Measurements from ENCODE around the gene CD300A. TPM values are rescaled to one million over a fixed set of nuclear protein-coding genes. Genes with fewer than 3 reads are reported as not detected.
"Not testable (repeated sequence)": the region's sequence is repeated elsewhere in the genome, so short reads cannot be mapped to it uniquely, and the experiment has no call there.

CD300A gene
- polyA plus RNA-seq, 2 donors, result 1.3 to 1.6 TPM

DNA sequence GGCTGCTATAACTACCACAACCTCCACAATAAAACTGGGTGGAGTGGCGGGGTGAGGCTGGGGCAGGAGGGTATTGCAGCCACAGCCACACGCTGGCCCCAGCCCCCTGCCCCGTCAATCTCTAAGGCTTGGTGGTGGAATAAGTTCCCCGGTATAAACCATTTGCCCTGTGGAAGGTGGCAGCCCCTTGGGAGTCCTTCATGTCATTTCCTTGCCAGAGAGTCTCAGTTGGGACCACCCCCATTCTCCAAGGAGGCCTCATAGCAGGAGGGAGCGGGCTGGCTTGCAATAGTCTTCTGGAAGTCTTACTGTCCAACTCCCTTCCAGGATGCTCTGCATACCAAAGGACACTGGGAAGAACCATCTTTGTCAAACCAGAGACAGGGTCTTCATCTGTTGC is 19.4 kb downstream of the CD300A start:
- H3K4me3 ChIP-seq (ENCODE audit: low read depth in 1 of 2, low read length in 2 of 2), result no peak overlapping the region
- H3K27me3 ChIP-seq (ENCODE audit: control insufficient read depth in 1 of 2, insufficient read depth in 2 of 2, low read length in 2 of 2), result no peaks in the 10 kb centered on the region
- no peaks in the 10 kb centered on the region for H3K4me1 ChIP-seq (ENCODE audit: control insufficient read depth in 2 of 2, insufficient read depth in 2 of 2, low read length in 1 of 2)
- no peaks in the 10 kb centered on the region for H3K36me3 ChIP-seq (ENCODE audit: control insufficient read depth in 2 of 2, insufficient read depth in 2 of 2, low read length in 1 of 2)
- H3K27ac ChIP-seq (ENCODE audit: low read depth in 2 of 2, low read length in 1 of 2), result no peak overlapping the region
- 82 to 86% methylated on average over 5 of the region's 5 CpGs for WGBS, 2 donors
- no peaks in the 10 kb centered on the region for H3K9me3 ChIP-seq (ENCODE audit: control insufficient read depth in 2 of 2, insufficient read depth in 1 of 2, low read depth in 1 of 2, low read length in 1 of 2)

DNA sequence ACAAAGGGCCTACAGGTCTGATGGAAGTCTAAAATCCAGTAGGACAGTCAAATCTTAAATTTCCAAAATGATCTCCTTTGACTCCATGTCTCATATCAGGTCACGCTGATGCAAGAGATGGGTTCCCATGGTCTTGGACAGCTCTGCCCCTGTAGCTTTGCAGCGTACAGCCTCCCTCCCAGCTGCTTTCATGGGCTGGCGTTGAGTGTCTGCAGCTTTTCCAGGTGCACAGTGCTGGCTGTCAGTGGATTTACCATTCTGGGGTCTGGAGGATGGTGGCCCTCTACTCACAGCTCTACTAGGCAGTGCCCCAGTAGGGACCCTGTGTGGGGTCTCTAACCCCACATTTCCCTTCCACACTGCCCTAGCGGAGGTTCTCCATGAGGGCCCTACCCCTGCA is 21.8 kb downstream of the CD300A start:
- not testable (repeated sequence) for H3K36me3 ChIP-seq (ENCODE audit: control insufficient read depth in 2 of 2, insufficient read depth in 2 of 2, low read length in 1 of 2); H3K9me3 ChIP-seq (ENCODE audit: control insufficient read depth in 2 of 2, insufficient read depth in 1 of 2, low read depth in 1 of 2, low read length in 1 of 2); H3K27ac ChIP-seq (ENCODE audit: low read depth in 2 of 2, low read length in 1 of 2); H3K27me3 ChIP-seq (ENCODE audit: control insufficient read depth in 1 of 2, insufficient read depth in 2 of 2, low read length in 2 of 2); H3K4me1 ChIP-seq (ENCODE audit: control insufficient read depth in 2 of 2, insufficient read depth in 2 of 2, low read length in 1 of 2); H3K4me3 ChIP-seq (ENCODE audit: low read depth in 1 of 2, low read length in 2 of 2)
- 92 to 93% methylated on average over 4 of the region's 4 CpGs for WGBS, 2 donors

DNA sequence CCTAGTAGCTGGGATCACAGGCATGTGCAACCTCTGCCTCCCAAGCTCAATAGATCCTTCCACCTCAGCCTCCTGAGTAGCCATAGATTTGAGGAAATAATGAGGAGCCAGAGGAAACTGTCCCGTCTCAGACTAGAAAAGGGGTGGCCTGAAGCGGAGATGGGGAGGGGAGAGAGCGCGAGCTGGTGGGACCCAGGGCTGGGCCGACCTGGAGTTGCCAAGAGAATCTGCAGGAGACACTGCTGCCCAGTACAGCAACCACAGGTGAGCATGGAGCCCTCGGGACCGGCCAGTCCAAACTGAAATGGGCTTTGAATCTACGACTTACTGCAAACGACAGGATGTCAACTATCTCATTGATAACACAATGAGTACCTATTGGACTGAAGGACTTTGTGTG is 24.3 kb downstream of the CD300A start:
- H3K27me3 ChIP-seq (ENCODE audit: control insufficient read depth in 1 of 2, insufficient read depth in 2 of 2, low read length in 2 of 2), result no peaks in the 10 kb centered on the region
- no peaks in the 10 kb centered on the region for H3K4me1 ChIP-seq (ENCODE audit: control insufficient read depth in 2 of 2, insufficient read depth in 2 of 2, low read length in 1 of 2)
- WGBS, 2 donors, result 81 to 85% methylated on average over 9 of the region's 9 CpGs
- no peak overlapping the region for H3K27ac ChIP-seq (ENCODE audit: low read depth in 2 of 2, low read length in 1 of 2)
- no peak overlapping the region for H3K4me3 ChIP-seq (ENCODE audit: low read depth in 1 of 2, low read length in 2 of 2)
- no peaks in the 10 kb centered on the region for H3K36me3 ChIP-seq (ENCODE audit: control insufficient read depth in 2 of 2, insufficient read depth in 2 of 2, low read length in 1 of 2)
- no peaks in the 10 kb centered on the region for H3K9me3 ChIP-seq (ENCODE audit: control insufficient read depth in 2 of 2, insufficient read depth in 1 of 2, low read depth in 1 of 2, low read length in 1 of 2)

DNA sequence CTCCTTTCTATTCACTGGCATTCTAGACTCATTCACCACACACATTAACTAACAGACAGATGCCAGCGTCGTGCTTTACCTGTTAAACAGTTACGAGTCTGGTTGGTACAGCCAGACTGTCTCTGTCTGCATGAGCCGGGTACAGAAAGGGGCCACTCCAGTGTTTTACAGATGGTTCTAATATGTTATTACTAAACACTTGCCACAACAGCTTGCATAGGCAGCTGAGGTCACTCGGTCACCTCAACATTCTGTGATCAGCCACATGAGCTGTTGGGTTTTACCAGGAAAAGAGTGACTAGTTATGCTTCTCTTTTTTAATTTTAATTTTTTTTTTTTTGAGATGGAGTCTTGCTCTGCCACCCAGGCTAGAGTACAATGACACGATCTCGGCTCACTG is 25.2 kb downstream of the CD300A start:
- no peak overlapping the region for H3K4me3 ChIP-seq (ENCODE audit: low read depth in 1 of 2, low read length in 2 of 2)
- 81 to 83% methylated on average over 7 of the region's 7 CpGs for WGBS, 2 donors
- no peaks in the 10 kb centered on the region for H3K4me1 ChIP-seq (ENCODE audit: control insufficient read depth in 2 of 2, insufficient read depth in 2 of 2, low read length in 1 of 2)
- H3K27me3 ChIP-seq (ENCODE audit: control insufficient read depth in 1 of 2, insufficient read depth in 2 of 2, low read length in 2 of 2), result no peaks in the 10 kb centered on the region
- H3K9me3 ChIP-seq (ENCODE audit: control insufficient read depth in 2 of 2, insufficient read depth in 1 of 2, low read depth in 1 of 2, low read length in 1 of 2), result no peaks in the 10 kb centered on the region
- H3K27ac ChIP-seq (ENCODE audit: low read depth in 2 of 2, low read length in 1 of 2), result no peak overlapping the region
- H3K36me3 ChIP-seq (ENCODE audit: control insufficient read depth in 2 of 2, insufficient read depth in 2 of 2, low read length in 1 of 2), result no peaks in the 10 kb centered on the region

DNA sequence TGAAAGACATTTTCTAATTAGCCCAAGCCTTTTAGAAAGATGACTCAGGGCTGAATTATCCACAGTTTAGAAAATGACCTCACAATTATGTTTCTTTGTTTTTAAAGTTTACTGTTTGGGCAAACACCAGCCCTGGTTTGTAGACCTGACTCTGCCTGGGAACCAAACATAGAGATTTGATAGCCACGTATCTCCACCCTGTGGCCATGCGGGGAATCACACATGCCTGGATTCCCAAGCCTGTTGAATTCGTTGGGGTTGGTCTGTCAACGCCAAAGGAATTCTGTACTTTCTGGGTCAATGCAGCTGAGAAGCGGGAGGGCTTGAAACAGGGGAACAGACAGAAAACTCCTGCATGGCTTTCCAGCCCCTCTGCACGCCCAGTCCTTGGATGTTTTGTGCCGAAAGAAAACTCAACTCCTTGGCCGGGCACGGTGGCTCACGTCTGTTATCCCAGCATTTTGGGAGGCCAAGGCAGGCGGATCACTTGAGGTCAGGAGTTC is 26.9 kb downstream of the CD300A start:
- Histone ChIP-seq H3K9me3 (ENCODE audit: control insufficient read depth in 2 of 2, insufficient read depth in 1 of 2, low read depth in 1 of 2, low read length in 1 of 2) (no peaks in the 10 kb centered on the region), H3K36me3 (ENCODE audit: control insufficient read depth in 2 of 2, insufficient read depth in 2 of 2, low read length in 1 of 2) (no peaks in the 10 kb centered on the region), H3K4me3 (ENCODE audit: low read depth in 1 of 2, low read length in 2 of 2) (no peak overlapping the region), H3K27ac (ENCODE audit: low read depth in 2 of 2, low read length in 1 of 2) (no peak overlapping the region), H3K27me3 (ENCODE audit: control insufficient read depth in 1 of 2, insufficient read depth in 2 of 2, low read length in 2 of 2) (no peaks in the 10 kb centered on the region), H3K4me1 (ENCODE audit: control insufficient read depth in 2 of 2, insufficient read depth in 2 of 2, low read length in 1 of 2) (no peaks in the 10 kb centered on the region)
- 35 to 37% methylated on average over 11 of the region's 11 CpGs for WGBS, 2 donors

DNA sequence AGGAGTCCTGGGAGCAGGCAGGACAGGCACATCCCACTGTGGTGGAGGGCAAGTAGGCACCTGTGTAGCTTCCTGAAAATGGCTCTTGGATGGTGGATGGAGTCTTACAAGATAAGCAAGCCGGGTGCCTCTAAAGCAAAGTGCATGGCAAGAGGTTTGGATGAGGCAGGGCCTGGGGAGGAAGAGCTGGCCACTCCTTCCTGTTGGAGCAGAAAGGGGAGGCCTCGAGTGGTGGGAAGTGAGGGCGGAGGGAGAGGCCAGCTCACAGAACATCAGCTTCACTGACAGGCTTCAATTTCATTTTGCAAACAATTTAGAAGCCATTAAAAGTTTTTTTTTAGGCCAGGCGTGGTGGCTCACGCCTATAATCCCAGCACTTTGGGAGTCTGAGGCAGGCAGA is 31.0 kb downstream of the CD300A start:
- WGBS, 2 donors, result 64 to 67% methylated on average over 5 of the region's 5 CpGs
- no peak overlapping the region for H3K27ac ChIP-seq (ENCODE audit: low read depth in 2 of 2, low read length in 1 of 2)
- H3K36me3 ChIP-seq (ENCODE audit: control insufficient read depth in 2 of 2, insufficient read depth in 2 of 2, low read length in 1 of 2), result no peaks in the 10 kb centered on the region
- no peak overlapping the region for H3K4me3 ChIP-seq (ENCODE audit: low read depth in 1 of 2, low read length in 2 of 2)
- no peaks in the 10 kb centered on the region for H3K27me3 ChIP-seq (ENCODE audit: control insufficient read depth in 1 of 2, insufficient read depth in 2 of 2, low read length in 2 of 2)
- no peaks in the 10 kb centered on the region for H3K9me3 ChIP-seq (ENCODE audit: control insufficient read depth in 2 of 2, insufficient read depth in 1 of 2, low read depth in 1 of 2, low read length in 1 of 2)
- no peaks in the 10 kb centered on the region for H3K4me1 ChIP-seq (ENCODE audit: control insufficient read depth in 2 of 2, insufficient read depth in 2 of 2, low read length in 1 of 2)

DNA sequence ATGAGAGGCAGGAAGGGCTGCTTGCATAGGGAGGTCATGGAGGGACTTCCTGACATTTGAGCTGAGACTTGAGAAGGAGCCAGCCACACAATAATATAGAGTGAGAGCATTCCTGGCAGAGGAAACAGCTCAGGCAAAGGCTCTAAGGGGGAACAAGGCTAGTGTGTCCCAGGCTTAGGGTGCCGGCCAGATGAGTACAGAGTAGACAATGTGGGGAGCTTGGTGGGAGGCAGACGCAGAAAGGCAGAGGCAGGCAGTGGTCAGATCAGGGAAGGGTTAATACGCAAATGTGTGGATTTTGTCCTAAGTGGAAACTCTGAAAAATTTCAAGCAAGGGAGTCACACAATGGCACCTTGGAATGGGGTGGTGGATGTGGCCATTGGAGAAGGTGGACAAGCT is 33.6 kb downstream of the CD300A start:
- no peaks in the 10 kb centered on the region for H3K9me3 ChIP-seq (ENCODE audit: control insufficient read depth in 2 of 2, insufficient read depth in 1 of 2, low read depth in 1 of 2, low read length in 1 of 2)

DNA sequence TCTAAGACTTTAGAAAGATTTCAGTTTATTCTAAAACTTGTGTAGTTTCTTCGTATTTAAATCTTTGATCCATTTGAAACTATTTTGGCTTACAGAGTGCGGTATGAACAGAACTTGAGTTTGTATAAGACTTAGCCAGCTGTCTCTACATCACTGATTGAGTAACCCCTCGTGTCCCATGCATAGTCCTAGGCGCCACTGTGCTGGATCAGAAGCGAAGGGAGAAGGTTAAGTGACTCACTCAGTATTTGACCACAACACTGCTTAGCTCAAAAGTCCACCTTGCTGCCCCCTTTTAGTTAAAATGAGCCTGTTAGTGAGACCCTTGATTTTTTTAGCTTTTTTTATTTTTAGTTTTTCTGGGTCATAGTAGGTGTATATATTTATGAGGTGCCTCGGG is 36.4 kb downstream of the CD300A start:
- Histone ChIP-seq H3K4me3 (ENCODE audit: low read depth in 1 of 2, low read length in 2 of 2) (no peak overlapping the region), H3K27ac (ENCODE audit: low read depth in 2 of 2, low read length in 1 of 2) (no peak overlapping the region)
- WGBS, 2 donors, result 64 to 66% methylated on average over 6 of the region's 6 CpGs

More for the DNA sequence above, 33.6 kb downstream of the CD300A start:
- Histone ChIP-seq H3K27me3 (ENCODE audit: control insufficient read depth in 1 of 2, insufficient read depth in 2 of 2, low read length in 2 of 2) (no peaks in the 10 kb centered on the region), H3K27ac (ENCODE audit: low read depth in 2 of 2, low read length in 1 of 2) (no peak overlapping the region), H3K4me3 (ENCODE audit: low read depth in 1 of 2, low read length in 2 of 2) (no peak overlapping the region), H3K36me3 (ENCODE audit: control insufficient read depth in 2 of 2, insufficient read depth in 2 of 2, low read length in 1 of 2) (no peaks in the 10 kb centered on the region), H3K4me1 (ENCODE audit: control insufficient read depth in 2 of 2, insufficient read depth in 2 of 2, low read length in 1 of 2) (no peaks in the 10 kb centered on the region)
- WGBS, 2 donors, result 83 to 86% methylated on average over 3 of the region's 3 CpGs

DNA sequence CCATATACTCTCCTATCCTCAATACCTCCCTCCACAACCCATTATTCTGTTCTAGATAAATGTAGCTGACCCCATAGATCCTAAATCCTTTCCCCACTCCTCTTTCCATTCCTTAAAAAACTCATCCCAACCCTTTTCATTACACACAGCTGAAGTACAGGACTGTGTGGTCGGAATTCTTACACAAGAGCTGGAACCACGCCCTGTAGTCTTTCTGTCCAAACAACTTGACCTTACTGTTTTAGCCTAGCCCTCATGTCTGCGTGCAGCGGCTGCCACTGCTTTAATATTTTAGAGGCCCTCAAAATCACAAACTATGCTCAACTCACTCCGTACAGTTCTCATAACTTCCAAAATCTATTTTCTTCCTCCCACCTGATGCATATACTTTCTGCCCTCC is 37.5 kb downstream of the CD300A start:
- WGBS, 2 donors, result 71 to 76% methylated on average over 5 of the region's 5 CpGs

More for the DNA sequence above, 36.4 kb downstream of the CD300A start:
- Histone ChIP-seq H3K36me3 (ENCODE audit: control insufficient read depth in 2 of 2, insufficient read depth in 2 of 2, low read length in 1 of 2) (no peaks in the 10 kb centered on the region), H3K9me3 (ENCODE audit: control insufficient read depth in 2 of 2, insufficient read depth in 1 of 2, low read depth in 1 of 2, low read length in 1 of 2) (no peaks in the 10 kb centered on the region), H3K27me3 (ENCODE audit: control insufficient read depth in 1 of 2, insufficient read depth in 2 of 2, low read length in 2 of 2) (no peaks in the 10 kb centered on the region), H3K4me1 (ENCODE audit: control insufficient read depth in 2 of 2, insufficient read depth in 2 of 2, low read length in 1 of 2) (no peaks in the 10 kb centered on the region)

DNA sequence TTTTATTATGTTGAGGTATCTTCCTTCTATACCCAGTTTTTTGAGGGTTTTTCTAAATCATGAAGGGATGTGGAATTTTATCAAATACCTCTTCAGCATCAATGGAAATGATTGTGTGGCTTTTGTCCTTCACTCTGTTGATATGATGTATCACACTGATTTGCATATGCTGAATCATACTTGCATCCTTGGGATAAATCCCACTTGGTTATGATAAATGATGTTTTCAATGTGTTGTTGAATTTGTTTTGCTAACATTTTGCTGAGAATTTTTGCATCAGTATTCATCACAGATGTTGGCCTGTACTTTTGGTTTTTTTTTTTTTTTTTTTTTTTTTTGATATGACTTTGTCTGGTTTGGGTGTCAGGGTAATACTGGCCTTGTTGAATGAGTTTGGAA is 41.7 kb downstream of the CD300A start:
- no peaks in the 10 kb centered on the region for H3K27me3 ChIP-seq (ENCODE audit: control insufficient read depth in 1 of 2, insufficient read depth in 2 of 2, low read length in 2 of 2)
- H3K4me3 ChIP-seq (ENCODE audit: low read depth in 1 of 2, low read length in 2 of 2), result no peak overlapping the region
- H3K9me3 ChIP-seq (ENCODE audit: control insufficient read depth in 2 of 2, insufficient read depth in 1 of 2, low read depth in 1 of 2, low read length in 1 of 2), result no peaks in the 10 kb centered on the region
- no peak overlapping the region for H3K27ac ChIP-seq (ENCODE audit: low read depth in 2 of 2, low read length in 1 of 2)
- no peaks in the 10 kb centered on the region for H3K4me1 ChIP-seq (ENCODE audit: control insufficient read depth in 2 of 2, insufficient read depth in 2 of 2, low read length in 1 of 2)
- H3K36me3 ChIP-seq (ENCODE audit: control insufficient read depth in 2 of 2, insufficient read depth in 2 of 2, low read length in 1 of 2), result no peaks in the 10 kb centered on the region

More for the DNA sequence above, 37.5 kb downstream of the CD300A start:
- not testable (repeated sequence) for H3K27ac ChIP-seq (ENCODE audit: low read depth in 2 of 2, low read length in 1 of 2); H3K4me1 ChIP-seq (ENCODE audit: control insufficient read depth in 2 of 2, insufficient read depth in 2 of 2, low read length in 1 of 2); H3K4me3 ChIP-seq (ENCODE audit: low read depth in 1 of 2, low read length in 2 of 2); H3K36me3 ChIP-seq (ENCODE audit: control insufficient read depth in 2 of 2, insufficient read depth in 2 of 2, low read length in 1 of 2); H3K9me3 ChIP-seq (ENCODE audit: control insufficient read depth in 2 of 2, insufficient read depth in 1 of 2, low read depth in 1 of 2, low read length in 1 of 2); H3K27me3 ChIP-seq (ENCODE audit: control insufficient read depth in 1 of 2, insufficient read depth in 2 of 2, low read length in 2 of 2)

All from esophagus (tissue), 2 donors.